ENCODE data around the gene STUM. TPM values are rescaled to one million over a fixed set of nuclear protein-coding genes. Genes with fewer than 3 reads are reported as not detected.

STUM gene
- total and polyA plus RNA-seq, 2 donors (not counting 1 experiment from before 2014, with no cell fraction given), result 0.01 TPM; not detected in 1

- Histone ChIP-seq H3K4me3 (replicated peaks in 1 of 4; ENCODE audit: control extremely low read depth in 1 of 4, insufficient read depth in 1 of 4, low read depth in 3 of 4, low read length in 4 of 4) (no peak overlapping the region), H3K9me3 (ENCODE audit: control insufficient read depth, insufficient read depth, low read depth, low read length) (no peaks in the 10 kb centered on the region), H2AFZ (ENCODE audit: low read length) (no peak overlapping the region), H3K36me3 (ENCODE audit: control insufficient read depth, insufficient read depth, low read length) (peaks cover 2% of the 10 kb centered on the region), H3K4me1 (ENCODE audit: control insufficient read depth, extremely low read depth, insufficient read depth, low read length) (peaks cover 44% of the 10 kb centered on the region), H4K20me1 (ENCODE audit: control insufficient read depth, extremely low read depth, insufficient read depth, low read length) (no peaks in the 10 kb centered on the region), H3K27ac (ENCODE audit: insufficient read depth, low read length) (no peak overlapping the region), H3K27me3 (ENCODE audit: control insufficient read depth, insufficient read depth, low read length) (no peaks in the 10 kb centered on the region), H3K79me2 (ENCODE audit: control insufficient read depth, insufficient read depth, low read length) (no peaks in the 10 kb centered on the region), H3K9ac (ENCODE audit: insufficient read depth, low read length) (no peak overlapping the region), H3K4me2 (ENCODE audit: extremely low read depth, insufficient read depth, low read length) (no peak overlapping the region)
- TF ChIP-seq EZH2 (IDR thresholded peaks at IDR 0.05; ENCODE audit: low read length, missing control alignments), result no peak
- no peak for TF ChIP-seq CTCF (conservative IDR thresholded peaks at IDR 0.05 in 1 of 2, IDR thresholded peaks at IDR 0.05 in 1 of 2; ENCODE audit: low read depth in 1 of 2, low read length in 2 of 2)
- DNase-seq (ENCODE audit: low read depth in 2 of 2), result no peak
Measured at GRCh38 chr1:226657895-226658545, 109.5 kb downstream of the STUM start.

GRCh38 chr1:226658546-226659125 lies 110.1 kb downstream of the STUM start:
- peaks cover 48% of the 10 kb centered on the region for H3K4me1 ChIP-seq (ENCODE audit: control insufficient read depth, extremely low read depth, insufficient read depth, low read length)
- H3K9ac ChIP-seq (ENCODE audit: insufficient read depth, low read length), result no peak overlapping the region

More at GRCh38 chr1:226658546-226659125, 110.1 kb downstream of the STUM start:
- Histone ChIP-seq H2AFZ (ENCODE audit: low read length) (no peak overlapping the region), H3K4me2 (ENCODE audit: extremely low read depth, insufficient read depth, low read length) (no peak overlapping the region), H3K79me2 (ENCODE audit: control insufficient read depth, insufficient read depth, low read length) (no peaks in the 10 kb centered on the region), H3K4me3 (replicated peaks in 1 of 4; ENCODE audit: control extremely low read depth in 1 of 4, insufficient read depth in 1 of 4, low read depth in 3 of 4, low read length in 4 of 4) (no peak overlapping the region), H3K27me3 (ENCODE audit: control insufficient read depth, insufficient read depth, low read length) (no peaks in the 10 kb centered on the region), H3K27ac (ENCODE audit: insufficient read depth, low read length) (no peak overlapping the region), H3K36me3 (ENCODE audit: control insufficient read depth, insufficient read depth, low read length) (peaks cover 2% of the 10 kb centered on the region), H4K20me1 (ENCODE audit: control insufficient read depth, extremely low read depth, insufficient read depth, low read length) (no peaks in the 10 kb centered on the region), H3K9me3 (ENCODE audit: control insufficient read depth, insufficient read depth, low read depth, low read length) (no peaks in the 10 kb centered on the region)
- TF ChIP-seq EZH2 (IDR thresholded peaks at IDR 0.05; ENCODE audit: low read length, missing control alignments) (no peak), CTCF (conservative IDR thresholded peaks at IDR 0.05 in 1 of 2, IDR thresholded peaks at IDR 0.05 in 1 of 2; ENCODE audit: low read depth in 1 of 2, low read length in 2 of 2) (no peak)
- DNase-seq (ENCODE audit: low read depth in 2 of 2), result no peak

Other genes starting within 250 kb of the STUM start
- gene LIN9, start 239.6 kb upstream of the STUM start, total RNA-seq, result 2.8 TPM in 2 replicates
- gene LIN9, start 239.6 kb upstream of the STUM start, polyA plus RNA-seq, result 2.3 and 5.2 TPM in 2 replicates
- 63.4 and 78.4 TPM in 2 replicates for gene PARP1, start 140.7 kb upstream of the STUM start, total RNA-seq
- gene PARP1, start 140.7 kb upstream of the STUM start, polyA plus RNA-seq, result 61.7 and 113 TPM in 2 replicates
- 15.9 and 32.4 TPM in 2 replicates for gene ITPKB, start 190.5 kb downstream of the STUM start, total RNA-seq
- gene ITPKB, start 190.5 kb downstream of the STUM start, polyA plus RNA-seq, result 10.2 and 14.5 TPM in 2 replicates

Measured in fibroblast of lung (primary cell).